Measurements from ENCODE around the gene CDC42BPG. TPM values are rescaled to one million over a fixed set of nuclear protein-coding genes. Genes with fewer than 3 reads are reported as not detected.
"Not testable (repeated sequence)": the region's sequence is repeated elsewhere in the genome, so short reads cannot be mapped to it uniquely, and the experiment has no call there.

The CDC42BPG gene
- total RNA-seq, 1 donor = under 0.01 TPM

DNA sequence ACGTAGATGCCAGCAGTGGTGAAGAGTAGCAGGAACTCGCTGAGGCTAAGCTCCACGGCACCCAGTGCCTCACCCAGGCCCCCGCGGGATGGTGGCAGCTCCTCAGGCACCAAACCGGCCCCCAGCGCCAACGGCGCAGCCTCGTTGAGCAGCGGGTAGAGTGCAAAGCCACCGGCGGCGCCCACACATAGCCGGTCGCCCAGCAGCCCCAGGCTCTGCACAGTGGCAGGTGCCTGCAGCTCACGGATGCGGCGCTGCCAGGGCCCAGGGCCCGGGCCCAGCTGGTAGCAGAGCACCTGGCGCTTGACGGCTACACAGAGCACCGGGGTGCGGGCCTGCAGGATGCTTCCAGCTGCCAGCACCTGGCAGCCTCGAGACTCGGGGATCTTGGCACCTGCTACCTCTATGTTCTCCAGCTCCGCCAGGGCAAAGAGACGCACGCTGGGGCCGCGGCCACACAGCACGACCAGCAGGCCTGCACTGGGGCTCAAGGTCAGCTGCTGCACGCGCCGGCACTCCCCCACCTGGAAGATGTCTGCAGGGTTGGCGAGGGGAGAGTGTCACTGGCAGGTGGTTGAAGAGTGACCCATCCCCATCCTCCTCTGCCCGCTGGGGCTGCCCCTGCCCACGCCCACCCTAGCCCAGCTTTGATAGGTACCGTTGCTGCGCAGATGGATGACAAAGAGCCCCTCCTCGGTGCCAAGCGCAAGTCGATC lies 14.8 kb downstream of the CDC42BPG start:
- no peak for DNase-seq (ENCODE audit: low read depth)
- H3K4me3 ChIP-seq (ENCODE audit: low read depth, low read length) = no peak overlapping the region
- no peak for TF ChIP-seq CTCF (IDR thresholded peaks at IDR 0.05; ENCODE audit: insufficient read depth, low read depth, low read length)

DNA sequence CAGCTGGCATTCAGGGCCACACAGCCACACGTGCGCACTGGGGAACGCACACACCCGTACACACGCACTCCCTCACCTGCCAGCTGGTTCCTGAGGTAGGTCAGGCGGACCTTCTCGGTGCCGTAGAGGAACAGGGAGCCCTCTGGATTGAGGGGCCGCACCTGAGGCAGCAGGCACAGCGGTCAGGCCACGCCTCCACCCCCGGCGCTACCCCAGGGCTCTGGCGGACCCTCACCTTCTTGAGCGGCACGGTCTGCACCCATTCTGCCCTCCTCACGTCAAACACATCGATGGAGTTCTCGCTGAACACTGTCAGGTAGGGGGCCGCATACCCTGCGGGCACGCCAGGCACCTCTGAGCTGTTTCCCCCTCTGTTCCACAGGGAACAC lies 17.0 kb downstream of the CDC42BPG start:
- TF ChIP-seq CTCF (IDR thresholded peaks at IDR 0.05; ENCODE audit: insufficient read depth, low read depth, low read length) = no peak
- no peak overlapping the region for H3K4me3 ChIP-seq (ENCODE audit: low read depth, low read length)
- DNase-seq (ENCODE audit: low read depth) = no peak

DNA sequence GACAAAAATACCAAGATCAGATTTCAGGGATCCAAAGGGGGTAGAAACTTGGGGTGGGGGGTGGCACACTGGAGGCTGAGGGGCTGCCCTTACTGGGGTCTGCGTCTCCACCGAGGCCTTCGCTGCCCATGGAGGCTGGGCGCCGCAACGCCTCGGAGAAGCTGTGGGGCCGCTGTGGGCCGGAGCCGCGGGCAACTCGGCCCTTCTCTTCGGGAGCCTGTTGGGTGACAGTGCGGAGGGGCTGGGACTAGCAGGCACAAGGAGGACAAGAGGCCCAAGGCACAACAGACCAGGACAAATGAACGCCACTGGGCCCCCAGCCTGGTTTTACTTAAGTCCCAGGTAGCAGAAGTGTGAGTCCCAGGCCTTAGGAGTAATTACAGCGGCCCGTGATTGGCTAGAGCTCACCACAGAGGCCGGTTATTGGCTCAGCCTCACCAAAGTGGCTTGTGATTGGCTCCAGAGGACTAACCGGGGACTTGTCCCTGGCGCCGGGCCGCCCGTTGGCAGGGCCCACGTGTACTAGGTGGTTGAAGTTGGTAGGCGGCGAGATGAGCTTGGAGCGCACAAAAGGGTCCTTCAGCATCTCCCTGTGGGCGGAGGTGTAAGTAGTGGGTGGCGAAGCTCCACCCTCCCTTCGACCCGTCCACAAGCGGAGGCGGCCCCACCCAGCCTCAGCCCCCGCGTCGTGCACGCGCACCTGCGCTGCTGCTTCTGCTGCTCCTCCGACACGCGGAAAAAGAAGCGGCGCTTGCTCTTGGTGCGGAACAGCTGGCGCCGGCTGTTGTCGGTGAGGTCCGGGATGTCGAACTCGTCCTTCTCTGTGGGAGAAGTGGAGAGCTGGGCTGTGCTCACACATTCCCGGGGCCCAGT lies 17.6 kb downstream of the CDC42BPG start:
- TF ChIP-seq CTCF (IDR thresholded peaks at IDR 0.05; ENCODE audit: insufficient read depth, low read depth, low read length) = no peak
- no peak overlapping the region for H3K4me3 ChIP-seq (ENCODE audit: low read depth, low read length)
- DNase-seq (ENCODE audit: low read depth) = no peak

- TF ChIP-seq CTCF (IDR thresholded peaks at IDR 0.05; ENCODE audit: insufficient read depth, low read depth, low read length) = no peak
- DNase-seq (ENCODE audit: low read depth) = no peak
- H3K4me3 ChIP-seq (ENCODE audit: low read depth, low read length) = no peak overlapping the region
Observed at GRCh38 chr11:64826062-64826461, 18.4 kb downstream of the CDC42BPG start.

DNA sequence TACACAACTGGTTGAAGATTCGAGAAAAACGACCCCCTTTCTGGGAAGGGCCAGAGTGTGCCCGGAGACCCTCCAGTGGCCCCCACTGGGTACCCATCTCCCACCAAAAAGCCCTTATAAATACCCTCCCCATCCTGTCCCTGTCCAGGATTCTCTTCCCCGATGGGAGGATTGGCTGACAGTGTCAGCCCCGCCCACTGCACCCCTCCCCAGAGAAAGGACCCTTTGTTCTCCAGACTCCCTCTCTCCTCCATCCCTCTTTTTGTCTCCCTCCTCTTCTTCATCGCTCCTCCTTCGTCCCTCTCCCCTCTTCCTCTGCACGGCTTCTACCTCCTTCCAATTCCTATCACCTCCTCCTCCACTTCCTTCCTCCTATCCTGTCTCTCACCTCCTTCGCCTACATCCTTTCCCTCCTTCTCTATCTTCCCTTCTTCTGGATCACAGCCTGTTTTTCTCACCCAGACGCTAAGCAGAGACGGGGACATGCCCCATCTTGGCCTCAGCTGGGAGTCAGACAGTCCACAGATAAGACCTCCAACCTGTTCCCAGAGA lies 20.8 kb downstream of the CDC42BPG start:
- no peak overlapping the region for H3K4me3 ChIP-seq (ENCODE audit: low read depth, low read length)
- no peak for DNase-seq (ENCODE audit: low read depth)
- TF ChIP-seq CTCF (IDR thresholded peaks at IDR 0.05; ENCODE audit: insufficient read depth, low read depth, low read length) = no peak

DNA sequence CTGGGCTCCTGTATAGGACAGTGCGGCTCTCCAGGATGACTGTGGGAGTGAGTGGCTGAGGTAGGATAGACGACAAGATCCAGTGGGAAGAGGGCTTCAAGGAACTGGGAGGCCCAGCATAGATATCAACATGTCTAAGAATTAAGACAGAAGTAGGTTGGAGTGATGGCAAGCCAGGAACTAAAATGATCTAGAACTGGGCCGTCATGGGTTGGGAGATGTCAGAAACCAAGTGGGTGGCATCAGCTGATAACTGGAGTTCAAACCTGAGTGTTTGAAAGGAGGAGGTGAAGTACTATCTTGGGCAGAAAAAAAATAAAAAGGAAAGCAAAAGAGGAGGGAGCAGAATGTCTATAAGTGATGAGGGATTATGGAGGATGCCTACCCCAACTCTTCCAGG lies 27.0 kb downstream of the CDC42BPG start:
- TF ChIP-seq CTCF (IDR thresholded peaks at IDR 0.05; ENCODE audit: insufficient read depth, low read depth, low read length) = no peak
- no peak overlapping the region for H3K4me3 ChIP-seq (ENCODE audit: low read depth, low read length)
- DNase-seq (ENCODE audit: low read depth) = no peak

- H3K4me3 ChIP-seq (ENCODE audit: low read depth, low read length); DNase-seq (ENCODE audit: low read depth): not testable (repeated sequence)
Observed at GRCh38 chr11:64815433-64815832, 29.0 kb downstream of the CDC42BPG start.
